IMR-90 (cell line): Measurements from ENCODE around the gene SHLD1. TPM values are rescaled to one million over a fixed set of nuclear protein-coding genes. Genes with fewer than 3 reads are reported as not detected.

Experiments used
- ATAC-seq: fragments of 200-7000 bp; cut with Tn5 transposase; 2 replicates; pipeline ENCODE4 v1.9.1; 2020; ENCODE audit warnings: low read depth, mild to moderate bottlenecking, moderate library complexity
- BruUV-seq: library from RNA; stranded (reverse); fragments of 400-500 nt; replicated peaks from 2 replicates; lab custom pipeline; 2021; lab: Mats Ljungman, UMichigan
- CTCF ChIA-PET: fragments of 300-600 bp; formaldehyde crosslinking; extraction: SDS; loops from one replicate; lab custom pipeline; 2021; ENCODE audit warnings: antibody characterized with exemption; lab: Yijun Ruan, JAX
- POLR2A ChIA-PET: fragments of 300-600 bp; sonication (Branson Sonifier 250); formaldehyde crosslinking; loops from one replicate; lab custom pipeline; 2022; ENCODE audit warnings: antibody characterized with exemption; ENCODE audit not compliant: unreplicated experiment; lab: Charles Lee
- DNase-seq: peaks from one replicate; pipeline ENCODE4 v3.0.0; 2013
- H2AFZ ChIP-seq: replicated peaks from 2 replicates; pipeline ENCODE3; 2013; ENCODE audit warnings: low read length, mild to moderate bottlenecking; ENCODE audit not compliant: poor library complexity
- H2AK5ac ChIP-seq: 2 replicates; pipeline ENCODE4 v1.6.1; 2013; ENCODE audit warnings: low read depth, low read length, inconsistent platforms
- H2AK9ac ChIP-seq: replicated peaks from 2 replicates; pipeline ENCODE3; 2013; ENCODE audit warnings: mild to moderate bottlenecking, low read depth, low read length, moderate library complexity; ENCODE audit not compliant: poor library complexity
- H2BK120ac ChIP-seq: 2 replicates; pipeline ENCODE4 v1.6.1; 2013; ENCODE audit warnings: low read depth, low read length, inconsistent platforms
- H2BK15ac ChIP-seq: 3 replicates; pipeline ENCODE4 v1.6.1; 2013; ENCODE audit warnings: low read depth, low read length, inconsistent platforms
- H2BK20ac ChIP-seq: 2 replicates; pipeline ENCODE4 v1.6.1; 2013; ENCODE audit warnings: low read depth, mild to moderate bottlenecking, inconsistent platforms, low read length, moderate library complexity
- H2BK5ac ChIP-seq: 2 replicates; pipeline ENCODE4 v1.6.1; 2013; ENCODE audit warnings: mild to moderate bottlenecking, low read depth, low read length, inconsistent platforms; ENCODE audit not compliant: poor library complexity, severe bottlenecking
- H3K14ac ChIP-seq: replicated peaks from 2 replicates; pipeline ENCODE4 v1.6.1; 2013; ENCODE audit warnings: low read depth, low read length, inconsistent platforms
- H3K18ac ChIP-seq: 2 replicates; pipeline ENCODE4 v1.6.1; 2013; ENCODE audit warnings: low read depth, low read length, control low read depth
- H3K23ac ChIP-seq: 2 replicates; pipeline ENCODE4 v1.6.1; 2013; ENCODE audit warnings: low read depth, low read length, inconsistent platforms
- H3K27ac ChIP-seq: 2 replicates; pipeline ENCODE4 v1.5.1; 2013; ENCODE audit warnings: mild to moderate bottlenecking, control low read depth, low read length; ENCODE audit not compliant: insufficient read depth
- H3K27me3 ChIP-seq: 2 replicates; pipeline ENCODE4 v1.6.1; 2013; ENCODE audit warnings: low read length; ENCODE audit not compliant: control insufficient read depth, insufficient read depth
- H3K36me3 ChIP-seq: 2 replicates; pipeline ENCODE4 v1.6.1; 2013; ENCODE audit warnings: low read length, mixed read lengths; ENCODE audit not compliant: control insufficient read depth, insufficient read depth
- H3K4ac ChIP-seq: 2 replicates; pipeline ENCODE4 v1.6.1; 2013; ENCODE audit warnings: low read depth, low read length, inconsistent platforms
- H3K4me1 ChIP-seq: 2 replicates; pipeline ENCODE4 v1.6.1; 2013; ENCODE audit warnings: low read length, mixed read lengths; ENCODE audit not compliant: control insufficient read depth, insufficient read depth
- H3K4me2 ChIP-seq: 2 replicates; pipeline ENCODE4 v1.6.1; 2013; ENCODE audit warnings: low read depth, mild to moderate bottlenecking, control low read depth, low read length, moderate library complexity
- H3K4me3 ChIP-seq: 2 replicates; pipeline ENCODE4 v1.5.1; 2013; ENCODE audit warnings: low read depth, mild to moderate bottlenecking, control low read depth, low read length, moderate library complexity; ENCODE audit not compliant: insufficient read depth
- H3K56ac ChIP-seq: 2 replicates; pipeline ENCODE4 v1.6.1; 2013; ENCODE audit warnings: low read length, inconsistent platforms; ENCODE audit not compliant: insufficient read depth; ENCODE audit errors: extremely low read depth
- H3K79me1 ChIP-seq, 2 experiments: 2 replicates each; pipeline ENCODE4 v1.6.1; 2013; ENCODE audit warnings: low read length in 2 of 2, inconsistent platforms in 1 of 2, low read depth in 1 of 2
- H3K9ac ChIP-seq: 2 replicates; pipeline ENCODE4 v1.6.1; 2013; ENCODE audit warnings: low read depth, low read length, control low read depth
- H3K9me1 ChIP-seq: 2 replicates; pipeline ENCODE4 v1.6.1; 2013; ENCODE audit warnings: low read length, inconsistent platforms; ENCODE audit not compliant: insufficient read depth
- H3K9me3 ChIP-seq: 2 replicates; pipeline ENCODE4 v1.6.1; 2013; ENCODE audit warnings: low read length; ENCODE audit not compliant: control insufficient read depth, insufficient read depth
- H4K20me1 ChIP-seq: 2 replicates; pipeline ENCODE4 v1.6.1; 2013; ENCODE audit warnings: low read length, inconsistent platforms; ENCODE audit not compliant: insufficient read depth
- H4K5ac ChIP-seq: 2 replicates; pipeline ENCODE4 v1.6.1; 2013; ENCODE audit warnings: mild to moderate bottlenecking, low read depth, low read length, control low read depth
- H4K8ac ChIP-seq, 2 experiments: 2 replicates each; pipeline ENCODE4 v1.6.1; 2013; ENCODE audit warnings: low read depth in 2 of 2, low read length in 2 of 2, control low read depth in 1 of 2, inconsistent platforms in 1 of 2
- H4K91ac ChIP-seq: 2 replicates; pipeline ENCODE4 v1.6.1; 2013; ENCODE audit warnings: low read depth, low read length, inconsistent platforms; ENCODE audit not compliant: insufficient read depth
- BHLHE40 ChIP-seq: fragments of 150-350 bp; IDR thresholded peaks from 2 replicates; pipeline ENCODE4 v1.6.1; 2016; ENCODE audit warnings: mild to moderate bottlenecking, low read depth, low read length
- CEBPB ChIP-seq: IDR thresholded peaks from 2 replicates; pipeline ENCODE4 v1.6.1; 2012; ENCODE audit warnings: low read depth, low read length, improper control_type of control experiment
- CTCF ChIP-seq: conservative IDR thresholded peaks from 2 replicates; pipeline ENCODE4 v1.5.1; 2012; ENCODE audit warnings: mild to moderate bottlenecking, low read depth, low read length, improper control_type of control experiment
- ELK1 ChIP-seq: fragments of 150-350 bp; IDR thresholded peaks from 2 replicates; pipeline ENCODE4 v1.6.1; 2016; ENCODE audit warnings: low read depth, mild to moderate bottlenecking, low read length, moderate library complexity, borderline replicate concordance
- NFE2L2 ChIP-seq: fragments of 150-350 bp; IDR thresholded peaks from 2 replicates; pipeline ENCODE4 v1.6.1; 2016; ENCODE audit warnings: low read depth, mild to moderate bottlenecking, low read length
- RAD21 ChIP-seq: IDR thresholded peaks from 2 replicates; pipeline ENCODE4 v1.6.1; 2012; ENCODE audit warnings: low read length, improper control_type of control experiment
- RCOR1 ChIP-seq: IDR thresholded peaks from 2 replicates; pipeline ENCODE4 v1.6.1; 2012; ENCODE audit warnings: mild to moderate bottlenecking, low read length, improper control_type of control experiment; ENCODE audit not compliant: insufficient replicate concordance
- WGBS, 2 experiments: methylation state at CpG; one replicate each; pipeline versions ENCODE4 v1.1.5 to v1.1.7; 2013; ENCODE audit warnings: missing lambda C conversion rate in 2 of 2; ENCODE audit not compliant: insufficient read length in 1 of 2; ENCODE audit errors: extremely low coverage in 2 of 2; 5-methylcytosine and 5-hydroxymethylcytosine counted together
- dilution Hi-C: fragments of 300-500 bp; cut with HindIII; formaldehyde crosslinking; loops from one replicate; pipeline ENCODE4 v1.14.3; 2018; ENCODE audit warnings: low sequenced_read_pairs; ENCODE audit not compliant: unreplicated experiment
- in situ Hi-C: fragments of 300-500 bp; cut with MboI; formaldehyde crosslinking; loops from 3 replicates; pipeline ENCODE4 v1.14.3; 2019; ENCODE audit warnings: low sequenced_read_pairs, inconsistent platforms, mixed read lengths
- intact Hi-C: fragments of 100-400 bp; cut with micrococcal nuclease; formaldehyde crosslinking; loops from 2 replicates; pipeline ENCODE4 v1.10.0; 2022
- polyA plus RNA-seq, 3 experiments: library from polyadenylated mRNA; depleted of rRNA; stranded (reverse); fragments of >200 nt; gene quantifications; 2 replicates each; pipeline ENCODE4 v1.2.3, GENCODE V29; 2012; ENCODE audit warnings: low replicate concordance in 1 of 3
- total RNA-seq: library from RNA; depleted of rRNA; stranded (reverse); fragments of >200 nt; gene quantifications from 2 replicates; pipeline ENCODE4 v1.2.3, GENCODE V29; 2012

SHLD1 gene
- total and polyA plus RNA-seq, 2 of the 4 experiments (the other 2 are of a cell fraction) = 2.6 to 3.0 TPM

- Histone ChIP-seq H2BK20ac (no peak overlapping the region), H3K4me2 (no peak overlapping the region), H3K9me3 (no peaks in the 10 kb centered on the region), H3K14ac (no peak overlapping the region), H3K9me1 (no peaks in the 10 kb centered on the region; the same call in 1 of the 2 replicates), H3K9ac (no peak overlapping the region), H2AK5ac (no peak overlapping the region), H3K4me1 (no peaks in the 10 kb centered on the region), H3K36me3 (peaks cover 4% of the 10 kb centered on the region; the same call in 1 of the 2 replicates), H3K27me3 (no peaks in the 10 kb centered on the region), H3K4me3 (no peak overlapping the region), H3K23ac (no peak overlapping the region), H2BK5ac (no peak overlapping the region), H4K8ac (no peak overlapping the region), H3K27ac (no peak overlapping the region), H2AK9ac (no peak overlapping the region), H3K56ac (no peak overlapping the region), H2BK120ac (no peak overlapping the region), H3K18ac (no peak overlapping the region), H2AFZ (no peak overlapping the region), H4K91ac (no peak overlapping the region), H4K20me1 (no peaks in the 10 kb centered on the region), H3K4ac (no peak overlapping the region), H4K5ac (no peak overlapping the region), H2BK15ac (no peak overlapping the region), H3K79me1 (no peaks in the 10 kb centered on the region; a peak in 1 of 4 replicates)
- dilution Hi-C loops (no loop called here), intact Hi-C loops (no loop called here), in situ Hi-C loops (no loop called here)
- POLR2A ChIA-PET = no interaction called here
- WGBS, 2 experiments = 100% methylated on average over 1 of the region's 3 CpGs; no CpG with 5 or more reads in 1 of the 2 experiments
- no TSS peak for BruUV-seq
- TF ChIP-seq NFE2L2 (no peak), BHLHE40 (no peak), RAD21 (no peak), CEBPB (no peak), ELK1 (no peak), CTCF (no peak), RCOR1 (no peak)
- CTCF ChIA-PET = no interaction called here
- ATAC-seq (no peak), DNase-seq (no peak)
Observed at GRCh38 chr20:5757949-5758348, 7.7 kb downstream of the SHLD1 start.
